HEK293 (cell line): ENCODE results near the gene TMEM191C.

Experiments used
- CTCF ChIA-PET: fragments of 350-600 bp; formaldehyde crosslinking; extraction: SDS; loops from one replicate; lab custom pipeline; 2021; ENCODE audit warnings: antibody characterized with exemption; lab: Yijun Ruan, JAX
- POLR2A ChIA-PET: fragments of 300-600 bp; formaldehyde crosslinking; extraction: SDS; loops from one replicate; lab custom pipeline; 2020; ENCODE audit warnings: antibody characterized with exemption, inconsistent platforms; lab: Yijun Ruan, JAX
- H3K27ac ChIP-seq: fragments of 200-500 bp; sonication (Bioruptor generic); 2 replicates; pipeline ENCODE4 v1.5.1; 2014; ENCODE audit warnings: low read depth, low read length, control low read depth, inconsistent platforms; ENCODE audit errors: extremely low read depth
- H3K36me3 ChIP-seq, 2 experiments: fragments of 200-500 bp in 1 of 2; sonication (Bioruptor generic) in 1 of 2; 1 replicate in 1 of 2; 2 replicates in 1 of 2; pipeline ENCODE4 v1.5.1; 2014 to 2017; ENCODE audit warnings: inconsistent platforms in 2 of 2, low read length in 2 of 2; ENCODE audit not compliant: control insufficient read depth in 2 of 2, insufficient read depth in 1 of 2
- H3K4me1 ChIP-seq: fragments of 200-500 bp; sonication (Bioruptor generic); 2 replicates; pipeline ENCODE4 v1.5.1; 2014; ENCODE audit warnings: mild to moderate bottlenecking, low read length, inconsistent platforms; ENCODE audit not compliant: control insufficient read depth, insufficient read depth
- H3K4me3 ChIP-seq: 2 replicates; pipeline ENCODE4 v1.5.1; 2011; ENCODE audit warnings: low read depth, mild to moderate bottlenecking, control low read depth, low read length, moderate library complexity
- H3K9me3 ChIP-seq: fragments of 200-500 bp; sonication (Bioruptor generic); 2 replicates; pipeline ENCODE4 v1.5.1; 2014; ENCODE audit warnings: low read depth, low read length, inconsistent platforms; ENCODE audit not compliant: control insufficient read depth, insufficient read depth
- BCL6B ChIP-seq: fragments of 450-650 bp; formaldehyde crosslinking; IDR thresholded peaks from 2 replicates; pipeline ENCODE4 v1.5.1; 2017; ENCODE audit warnings: missing biosample characterization, missing genetic modification characterization
- FEZF1 ChIP-seq: fragments of 450-650 bp; formaldehyde crosslinking; IDR thresholded peaks from 2 replicates; pipeline ENCODE4 v1.5.1; 2016; ENCODE audit warnings: missing biosample characterization, missing genetic modification characterization
- IKZF3 ChIP-seq: fragments of 450-650 bp; IDR thresholded peaks from 2 replicates; pipeline ENCODE4 v1.5.0; 2018; ENCODE audit warnings: missing biosample characterization, mild to moderate bottlenecking, missing genetic modification characterization, moderate library complexity
- KLF16 ChIP-seq: fragments of 450-650 bp; formaldehyde crosslinking; IDR thresholded peaks from 2 replicates; pipeline ENCODE4 v1.5.1; 2017; ENCODE audit warnings: missing biosample characterization, missing genetic modification characterization
- OVOL3 ChIP-seq: fragments of 450-650 bp; formaldehyde crosslinking; IDR thresholded peaks from 2 replicates; pipeline ENCODE4 v1.5.1; 2016; ENCODE audit warnings: missing biosample characterization, missing genetic modification characterization
- PRDM6 ChIP-seq: fragments of 450-650 bp; formaldehyde crosslinking; IDR thresholded peaks from 2 replicates; pipeline ENCODE4 v1.5.1; 2017; ENCODE audit warnings: missing biosample characterization, missing genetic modification characterization
- SCRT1 ChIP-seq: fragments of 450-650 bp; formaldehyde crosslinking; IDR thresholded peaks from 2 replicates; pipeline ENCODE4 v1.5.1; 2016; ENCODE audit warnings: missing biosample characterization, missing genetic modification characterization, borderline replicate concordance
- SETDB1 ChIP-seq: IDR thresholded peaks from one replicate; pipeline ENCODE4 v1.6.1; 2017; ENCODE audit warnings: mild to moderate bottlenecking, low read length, moderate library complexity, mixed read lengths; ENCODE audit not compliant: insufficient read length
- TCF7L2 ChIP-seq: IDR thresholded peaks from 2 replicates; pipeline ENCODE4 v1.6.1; 2011; ENCODE audit warnings: low read depth, mild to moderate bottlenecking, inconsistent platforms, low read length, moderate library complexity, borderline replicate concordance
- ZBTB48 ChIP-seq: fragments of 450-650 bp; formaldehyde crosslinking; IDR thresholded peaks from 2 replicates; pipeline ENCODE4 v1.5.1; 2016; ENCODE audit warnings: missing biosample characterization, missing genetic modification characterization
- ZBTB6 ChIP-seq: fragments of 450-650 bp; formaldehyde crosslinking; IDR thresholded peaks from 2 replicates; pipeline ENCODE4 v1.5.1; 2017; ENCODE audit warnings: missing biosample characterization, missing genetic modification characterization
- ZFP37 ChIP-seq: fragments of 450-650 bp; formaldehyde crosslinking; IDR thresholded peaks from 2 replicates; pipeline ENCODE4 v1.5.1; 2016; ENCODE audit warnings: missing biosample characterization, missing genetic modification characterization
- ZIC2 ChIP-seq: fragments of 450-650 bp; formaldehyde crosslinking; IDR thresholded peaks from 2 replicates; pipeline ENCODE4 v1.5.1; 2016; ENCODE audit warnings: missing biosample characterization, missing genetic modification characterization
- ZNF140 ChIP-seq: fragments of 450-650 bp; formaldehyde crosslinking; IDR thresholded peaks from 2 replicates; pipeline ENCODE4 v1.5.1; 2016; ENCODE audit warnings: missing biosample characterization, missing genetic modification characterization
- ZNF223 ChIP-seq: fragments of 450-650 bp; formaldehyde crosslinking; IDR thresholded peaks from 2 replicates; pipeline ENCODE4 v1.5.1; 2016; ENCODE audit warnings: missing biosample characterization, missing genetic modification characterization
- ZNF311 ChIP-seq: fragments of 450-650 bp; formaldehyde crosslinking; IDR thresholded peaks from 2 replicates; pipeline ENCODE4 v1.5.1; 2017; ENCODE audit warnings: missing biosample characterization, missing genetic modification characterization, borderline replicate concordance
- ZNF433 ChIP-seq: fragments of 450-650 bp; formaldehyde crosslinking; IDR thresholded peaks from 2 replicates; pipeline ENCODE4 v1.5.1; 2016; ENCODE audit warnings: missing biosample characterization, missing genetic modification characterization, low read depth
- ZNF501 ChIP-seq: fragments of 450-650 bp; formaldehyde crosslinking; IDR thresholded peaks from 2 replicates; pipeline ENCODE4 v1.5.1; 2016; ENCODE audit warnings: missing biosample characterization, missing genetic modification characterization
- ZNF514 ChIP-seq: fragments of 450-650 bp; formaldehyde crosslinking; IDR thresholded peaks from 2 replicates; pipeline ENCODE4 v1.5.1; 2016; ENCODE audit warnings: missing biosample characterization, missing genetic modification characterization
- ZNF530 ChIP-seq: fragments of 450-650 bp; formaldehyde crosslinking; IDR thresholded peaks from 2 replicates; pipeline ENCODE4 v1.5.1; 2016; ENCODE audit warnings: low read depth, missing biosample characterization, missing genetic modification characterization
- ZNF621 ChIP-seq: fragments of 450-650 bp; formaldehyde crosslinking; IDR thresholded peaks from 2 replicates; pipeline ENCODE4 v1.5.1; 2017; ENCODE audit warnings: missing biosample characterization, missing genetic modification characterization
- ZNF837 ChIP-seq: fragments of 450-650 bp; formaldehyde crosslinking; IDR thresholded peaks from 2 replicates; pipeline ENCODE4 v1.5.1; 2016; ENCODE audit warnings: missing biosample characterization, missing genetic modification characterization
- ZXDB ChIP-seq: fragments of 450-650 bp; formaldehyde crosslinking; IDR thresholded peaks from 2 replicates; pipeline ENCODE4 v1.5.1; 2016; ENCODE audit warnings: missing biosample characterization, missing genetic modification characterization
- TF ChIP-seq, protein P1 (sequence below): fragments of 450-650 bp; formaldehyde crosslinking; IDR thresholded peaks from 2 replicates; pipeline ENCODE4 v1.5.1; 2016; ENCODE audit warnings: missing biosample characterization, missing genetic modification characterization

TMEM191C gene

GRCh38 chr22:21443735-21444421 is 23.3 kb upstream of the TMEM191C start:
- no peak overlapping the region for H3K4me3 ChIP-seq
- CTCF ChIA-PET = no interaction called here
- no peaks in the 10 kb centered on the region for H3K9me3 ChIP-seq
- H3K4me1 ChIP-seq = no peaks in the 10 kb centered on the region; the same call in 1 of the 2 replicates
- H3K27ac ChIP-seq = no peak overlapping the region
- TF ChIP-seq FEZF1 (tag by site-specific recombination) (no peak), SCRT1 (no peak), ZIC2 (tag by site-specific recombination) (peak; percentile 42; the same call in 1 of the 2 replicates)
- TF ChIP-seq, all 188 proteins: peak for 1
- H3K36me3 ChIP-seq = peaks cover 0 to 47% of the 10 kb centered on the region in 2 experiments; a peak in 1 of 3 replicates
- POLR2A ChIA-PET = no interaction called here

- no peaks in the 10 kb centered on the region for H3K9me3 ChIP-seq
- H3K36me3 ChIP-seq = peaks cover 0 to 47% of the 10 kb centered on the region in 2 experiments; a peak in 1 of 3 replicates
- CTCF ChIA-PET = no interaction called here
- TF ChIP-seq ZNF530 (no peak), ZNF837 (tag by site-specific recombination) (no peak)
- TF ChIP-seq, protein P1, sequence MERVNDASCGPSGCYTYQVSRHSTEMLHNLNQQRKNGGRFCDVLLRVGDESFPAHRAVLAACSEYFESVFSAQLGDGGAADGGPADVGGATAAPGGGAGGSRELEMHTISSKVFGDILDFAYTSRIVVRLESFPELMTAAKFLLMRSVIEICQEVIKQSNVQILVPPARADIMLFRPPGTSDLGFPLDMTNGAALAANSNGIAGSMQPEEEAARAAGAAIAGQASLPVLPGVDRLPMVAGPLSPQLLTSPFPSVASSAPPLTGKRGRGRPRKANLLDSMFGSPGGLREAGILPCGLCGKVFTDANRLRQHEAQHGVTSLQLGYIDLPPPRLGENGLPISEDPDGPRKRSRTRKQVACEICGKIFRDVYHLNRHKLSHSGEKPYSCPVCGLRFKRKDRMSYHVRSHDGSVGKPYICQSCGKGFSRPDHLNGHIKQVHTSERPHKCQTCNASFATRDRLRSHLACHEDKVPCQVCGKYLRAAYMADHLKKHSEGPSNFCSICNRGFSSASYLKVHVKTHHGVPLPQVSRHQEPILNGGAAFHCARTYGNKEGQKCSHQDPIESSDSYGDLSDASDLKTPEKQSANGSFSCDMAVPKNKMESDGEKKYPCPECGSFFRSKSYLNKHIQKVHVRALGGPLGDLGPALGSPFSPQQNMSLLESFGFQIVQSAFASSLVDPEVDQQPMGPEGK (tag by site-specific recombination) = 0 out of 2 replicates have a peak, but pooled peaks have one; percentile 16
- TF ChIP-seq, all 188 proteins: peak for 1
- Histone ChIP-seq H3K27ac (no peak overlapping the region), H3K4me3 (no peak overlapping the region), H3K4me1 (no peaks in the 10 kb centered on the region; the same call in 1 of the 2 replicates)
- POLR2A ChIA-PET = no interaction called here
Observed at GRCh38 chr22:21444701-21445436, 22.3 kb upstream of the TMEM191C start.

DNA sequence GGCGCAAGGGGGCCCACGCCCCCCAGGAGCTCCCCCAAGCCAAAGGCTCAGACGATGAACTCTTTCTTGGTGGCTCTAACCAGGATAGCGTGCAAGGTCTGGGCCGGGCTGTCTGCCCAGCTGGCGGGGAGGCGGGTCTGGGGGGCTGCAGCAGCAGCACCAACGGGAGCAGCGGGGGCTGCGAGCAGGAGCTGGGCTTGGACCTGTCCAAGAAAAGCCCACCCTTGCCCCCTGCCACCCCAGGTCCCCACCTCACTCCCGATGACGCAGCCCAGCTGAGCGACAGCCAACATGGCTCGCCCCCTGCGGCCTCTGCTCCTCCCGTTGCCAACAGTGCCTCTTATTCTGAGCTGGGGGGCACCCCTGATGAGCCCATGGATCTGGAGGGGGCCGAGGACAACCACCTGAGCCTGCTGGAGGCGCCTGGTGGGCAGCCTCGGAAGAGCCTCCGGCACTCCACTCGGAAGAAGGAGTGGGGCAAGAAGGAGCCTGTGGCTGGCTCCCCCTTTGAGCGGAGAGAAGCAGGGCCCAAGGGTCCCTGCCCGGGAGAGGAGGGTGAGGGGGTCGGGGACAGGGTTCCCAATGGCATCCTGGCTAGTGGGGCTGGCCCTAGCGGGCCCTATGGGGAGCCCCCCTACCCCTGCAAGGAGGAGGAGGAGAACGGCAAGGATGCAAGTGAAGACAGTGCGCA is 21.6 kb upstream of the TMEM191C start:
- no peaks in the 10 kb centered on the region for H3K9me3 ChIP-seq
- H3K4me3 ChIP-seq = no peak overlapping the region
- CTCF ChIA-PET = interaction anchor here (0.6 kb wide), 1 partner anchor 172 kb away, joined by 3 read pairs; no protein-coding TSS in a partner anchor
- no peaks in the 10 kb centered on the region; the same call in 1 of the 2 replicates for H3K4me1 ChIP-seq
- POLR2A ChIA-PET = no interaction called here
- no peak overlapping the region for H3K27ac ChIP-seq
- peaks cover 0 to 47% of the 10 kb centered on the region in 2 experiments; a peak in 1 of 3 replicates for H3K36me3 ChIP-seq
- TF ChIP-seq SETDB1 (no peak), ZBTB6 (tag by site-specific recombination) (no peak), IKZF3 (tag by site-specific recombination) (no peak), ZNF433 (no peak), ZXDB (no peak), ZNF501 (tag by site-specific recombination) (no peak), ZFP37 (tag by site-specific recombination) (no peak), ZNF514 (tag by site-specific recombination) (no peak), BCL6B (tag by site-specific recombination) (no peak), PRDM6 (tag by site-specific recombination) (no peak), ZBTB48 (tag by site-specific recombination) (no peak), ZNF621 (tag by site-specific recombination) (no peak), TCF7L2 (no peak), ZNF223 (no peak), ZNF140 (tag by site-specific recombination) (no peak), OVOL3 (no peak), KLF16 (tag by site-specific recombination) (no peak), ZNF311 (tag by site-specific recombination) (no peak)
